A673 (cell line): Measurements from ENCODE around the gene CACNA2D3.

ENCODE experiments used
- EZH2 ChIP-seq: fragments of 200-600 bp; sonication (generic); IDR thresholded peaks from 2 replicates; pipeline ENCODE4 v1.6.1; 2017; ENCODE audit warnings: borderline replicate concordance, low read depth, mild to moderate bottlenecking, mixed read lengths, antibody characterized with exemption, low read length; ENCODE audit not compliant: poor library complexity, severe bottlenecking
- TF ChIP-seq, protein P1 (sequence below): fragments of 300-800, 200-600 bp; sonication (generic); conservative IDR thresholded peaks from 2 replicates; pipeline ENCODE4 v1.5.1; 2017; ENCODE audit warnings: low read depth, mild to moderate bottlenecking, antibody characterized with exemption, low read length, moderate library complexity, mixed read lengths

GRCh38 chr3:54131890-54132289, 9.5 kb downstream of the CACNA2D3 start:
- TF ChIP-seq, protein P1, sequence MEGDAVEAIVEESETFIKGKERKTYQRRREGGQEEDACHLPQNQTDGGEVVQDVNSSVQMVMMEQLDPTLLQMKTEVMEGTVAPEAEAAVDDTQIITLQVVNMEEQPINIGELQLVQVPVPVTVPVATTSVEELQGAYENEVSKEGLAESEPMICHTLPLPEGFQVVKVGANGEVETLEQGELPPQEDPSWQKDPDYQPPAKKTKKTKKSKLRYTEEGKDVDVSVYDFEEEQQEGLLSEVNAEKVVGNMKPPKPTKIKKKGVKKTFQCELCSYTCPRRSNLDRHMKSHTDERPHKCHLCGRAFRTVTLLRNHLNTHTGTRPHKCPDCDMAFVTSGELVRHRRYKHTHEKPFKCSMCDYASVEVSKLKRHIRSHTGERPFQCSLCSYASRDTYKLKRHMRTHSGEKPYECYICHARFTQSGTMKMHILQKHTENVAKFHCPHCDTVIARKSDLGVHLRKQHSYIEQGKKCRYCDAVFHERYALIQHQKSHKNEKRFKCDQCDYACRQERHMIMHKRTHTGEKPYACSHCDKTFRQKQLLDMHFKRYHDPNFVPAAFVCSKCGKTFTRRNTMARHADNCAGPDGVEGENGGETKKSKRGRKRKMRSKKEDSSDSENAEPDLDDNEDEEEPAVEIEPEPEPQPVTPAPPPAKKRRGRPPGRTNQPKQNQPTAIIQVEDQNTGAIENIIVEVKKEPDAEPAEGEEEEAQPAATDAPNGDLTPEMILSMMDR, result no peak
- TF ChIP-seq EZH2, result no peak
